Measurements from ENCODE around the gene C2.

C2 gene

DNA sequence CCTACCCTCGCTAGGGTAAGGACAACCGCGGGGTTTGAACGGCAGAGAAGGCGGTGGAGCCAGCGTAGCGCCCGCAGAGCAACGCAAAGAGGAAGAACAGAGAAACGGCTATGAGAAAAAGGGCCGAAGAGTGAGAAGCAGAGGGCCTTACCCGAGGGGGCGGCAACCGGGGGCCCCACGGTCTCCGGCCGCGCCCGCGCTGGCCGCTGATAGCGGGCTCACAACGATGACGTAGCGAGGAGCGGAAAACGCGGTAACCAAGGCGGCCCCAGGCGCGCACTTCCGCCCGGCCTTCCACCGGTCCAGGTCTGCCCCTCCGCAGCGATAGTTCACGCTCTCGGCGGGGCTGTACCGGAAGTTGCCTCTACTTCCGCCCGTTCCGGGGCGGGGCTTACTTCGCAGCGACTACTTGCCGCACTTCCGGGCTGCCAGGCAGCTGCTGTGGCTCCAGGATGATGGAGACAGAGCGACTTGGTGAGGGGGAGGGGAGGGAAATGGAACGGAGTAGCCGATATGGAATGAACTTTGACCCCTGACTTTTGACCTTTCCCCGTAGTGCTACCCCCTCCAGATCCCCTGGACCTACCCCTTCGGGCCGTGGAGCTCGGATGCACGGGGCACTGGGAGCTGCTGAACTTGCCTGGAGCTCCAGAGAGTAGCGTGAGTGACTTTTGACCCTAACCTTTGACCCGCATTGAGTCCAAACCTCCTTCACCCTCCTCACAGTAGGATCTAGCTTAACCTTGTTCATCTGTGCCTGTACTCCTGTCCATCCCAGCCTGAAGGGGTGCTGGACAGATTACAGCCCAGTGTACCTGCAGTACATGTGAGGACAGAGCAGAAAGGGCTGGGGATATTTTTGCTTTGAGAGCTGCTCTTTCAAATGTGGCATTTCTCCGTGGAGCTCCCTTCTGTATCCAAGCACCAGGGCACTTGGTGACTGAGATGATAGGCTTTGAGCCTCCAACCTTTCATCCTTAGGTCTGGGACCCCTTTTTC, 31.5 kb downstream of the C2 start, which contains the start of the genes NELFE and SKIC2:
NELFE (minus strand) TSS at position 231 of the 999 bp plus-strand sequence. CDS start 525 bp downstream, outside the sequence.
SKIC2 (plus strand) TSS at position 435 of the 999 bp plus-strand sequence; CDS start at position 453, 18 bp downstream.
- TF ChIP-seq, protein P1, sequence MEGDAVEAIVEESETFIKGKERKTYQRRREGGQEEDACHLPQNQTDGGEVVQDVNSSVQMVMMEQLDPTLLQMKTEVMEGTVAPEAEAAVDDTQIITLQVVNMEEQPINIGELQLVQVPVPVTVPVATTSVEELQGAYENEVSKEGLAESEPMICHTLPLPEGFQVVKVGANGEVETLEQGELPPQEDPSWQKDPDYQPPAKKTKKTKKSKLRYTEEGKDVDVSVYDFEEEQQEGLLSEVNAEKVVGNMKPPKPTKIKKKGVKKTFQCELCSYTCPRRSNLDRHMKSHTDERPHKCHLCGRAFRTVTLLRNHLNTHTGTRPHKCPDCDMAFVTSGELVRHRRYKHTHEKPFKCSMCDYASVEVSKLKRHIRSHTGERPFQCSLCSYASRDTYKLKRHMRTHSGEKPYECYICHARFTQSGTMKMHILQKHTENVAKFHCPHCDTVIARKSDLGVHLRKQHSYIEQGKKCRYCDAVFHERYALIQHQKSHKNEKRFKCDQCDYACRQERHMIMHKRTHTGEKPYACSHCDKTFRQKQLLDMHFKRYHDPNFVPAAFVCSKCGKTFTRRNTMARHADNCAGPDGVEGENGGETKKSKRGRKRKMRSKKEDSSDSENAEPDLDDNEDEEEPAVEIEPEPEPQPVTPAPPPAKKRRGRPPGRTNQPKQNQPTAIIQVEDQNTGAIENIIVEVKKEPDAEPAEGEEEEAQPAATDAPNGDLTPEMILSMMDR (IDR thresholded peaks at IDR 0.05; ENCODE audit: low read depth, low read length): no peak
- H3K4me3 ChIP-seq (ENCODE audit: low read depth, low read length): peak within 1 kb of the TSS; percentile 100

DNA sequence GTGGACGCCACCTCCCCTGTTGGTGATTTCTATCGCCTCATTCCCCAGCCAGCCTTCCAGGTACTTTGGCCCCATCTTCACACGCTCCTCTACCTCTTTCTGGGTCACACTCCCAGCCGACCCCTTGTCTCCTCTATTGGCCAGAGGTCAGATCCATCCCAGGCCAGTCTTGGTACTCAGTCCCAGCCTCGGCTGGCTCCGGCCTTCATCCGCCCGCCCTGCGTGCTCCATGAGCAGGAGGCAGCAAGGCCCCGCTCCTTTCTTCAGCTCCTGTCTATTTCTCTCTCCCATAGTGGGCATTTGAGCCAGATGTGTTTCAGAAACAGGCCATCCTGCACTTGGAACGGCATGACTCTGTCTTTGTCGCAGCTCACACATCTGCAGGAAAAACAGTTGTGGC, 34.1 kb downstream of the C2 start:
- TF ChIP-seq, protein P1 (IDR thresholded peaks at IDR 0.05; ENCODE audit: low read depth, low read length): no peak

DNA sequence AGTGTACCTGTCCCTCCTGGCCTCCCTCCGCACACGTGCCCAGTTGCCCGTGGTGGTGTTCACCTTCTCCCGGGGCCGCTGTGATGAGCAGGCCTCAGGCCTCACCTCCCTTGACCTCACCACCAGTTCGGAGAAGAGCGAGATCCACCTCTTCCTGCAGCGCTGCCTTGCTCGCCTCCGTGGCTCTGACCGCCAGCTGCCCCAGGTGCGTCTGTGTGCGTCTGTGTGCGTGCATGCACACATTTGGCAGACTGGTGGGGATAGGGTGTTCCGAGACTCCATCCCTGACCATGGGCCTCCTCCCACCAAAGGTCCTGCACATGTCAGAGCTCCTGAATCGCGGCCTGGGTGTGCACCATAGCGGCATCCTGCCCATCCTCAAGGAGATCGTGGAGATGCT, 36.4 kb downstream of the C2 start:
- H3K4me3 ChIP-seq (ENCODE audit: low read depth, low read length): no peak overlapping the region
- TF ChIP-seq, protein P1 (IDR thresholded peaks at IDR 0.05; ENCODE audit: low read depth, low read length): no peak

More for the DNA sequence above, 34.1 kb downstream of the C2 start:
- H3K4me3 ChIP-seq (ENCODE audit: low read depth, low read length): no peak overlapping the region

DNA sequence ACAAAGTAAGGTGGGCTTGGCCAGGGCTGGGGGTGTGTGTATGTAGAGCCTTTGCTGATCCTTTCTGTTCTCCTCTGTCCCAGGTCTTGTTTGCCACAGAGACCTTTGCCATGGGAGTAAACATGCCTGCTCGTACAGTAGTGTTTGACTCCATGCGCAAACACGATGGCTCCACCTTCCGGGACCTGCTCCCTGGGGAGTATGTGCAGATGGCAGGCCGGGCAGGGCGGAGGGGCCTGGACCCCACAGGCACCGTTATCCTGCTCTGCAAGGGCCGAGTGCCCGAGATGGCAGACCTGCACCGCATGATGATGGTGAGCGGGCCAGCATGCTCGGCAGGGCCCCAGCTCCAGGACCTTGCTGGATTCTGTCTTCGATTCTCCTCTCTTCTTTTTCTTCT, 38.2 kb downstream of the C2 start:
- TF ChIP-seq, protein P1 (IDR thresholded peaks at IDR 0.05; ENCODE audit: low read depth, low read length): no peak
- no peak overlapping the region for H3K4me3 ChIP-seq (ENCODE audit: low read depth, low read length)

DNA sequence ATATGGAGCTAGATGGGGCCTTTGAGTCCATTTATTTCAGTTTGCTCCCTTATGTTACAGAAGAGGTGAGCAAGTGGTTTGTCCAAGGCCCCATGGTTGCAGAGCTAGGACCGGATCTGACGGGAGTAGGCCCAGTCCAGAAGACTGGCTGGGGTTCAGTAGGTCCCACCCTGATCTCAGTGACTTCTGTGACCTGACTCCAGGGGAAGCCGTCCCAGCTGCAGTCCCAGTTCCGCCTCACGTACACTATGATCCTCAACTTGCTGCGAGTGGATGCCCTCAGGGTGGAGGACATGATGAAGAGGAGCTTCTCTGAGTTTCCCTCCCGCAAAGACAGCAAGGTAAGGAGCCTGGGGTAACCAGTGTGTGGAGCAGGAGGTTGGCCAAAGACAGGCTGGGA, 39.0 kb downstream of the C2 start:
- TF ChIP-seq, protein P1 (IDR thresholded peaks at IDR 0.05; ENCODE audit: low read depth, low read length): no peak
- H3K4me3 ChIP-seq (ENCODE audit: low read depth, low read length): no peak overlapping the region

DNA sequence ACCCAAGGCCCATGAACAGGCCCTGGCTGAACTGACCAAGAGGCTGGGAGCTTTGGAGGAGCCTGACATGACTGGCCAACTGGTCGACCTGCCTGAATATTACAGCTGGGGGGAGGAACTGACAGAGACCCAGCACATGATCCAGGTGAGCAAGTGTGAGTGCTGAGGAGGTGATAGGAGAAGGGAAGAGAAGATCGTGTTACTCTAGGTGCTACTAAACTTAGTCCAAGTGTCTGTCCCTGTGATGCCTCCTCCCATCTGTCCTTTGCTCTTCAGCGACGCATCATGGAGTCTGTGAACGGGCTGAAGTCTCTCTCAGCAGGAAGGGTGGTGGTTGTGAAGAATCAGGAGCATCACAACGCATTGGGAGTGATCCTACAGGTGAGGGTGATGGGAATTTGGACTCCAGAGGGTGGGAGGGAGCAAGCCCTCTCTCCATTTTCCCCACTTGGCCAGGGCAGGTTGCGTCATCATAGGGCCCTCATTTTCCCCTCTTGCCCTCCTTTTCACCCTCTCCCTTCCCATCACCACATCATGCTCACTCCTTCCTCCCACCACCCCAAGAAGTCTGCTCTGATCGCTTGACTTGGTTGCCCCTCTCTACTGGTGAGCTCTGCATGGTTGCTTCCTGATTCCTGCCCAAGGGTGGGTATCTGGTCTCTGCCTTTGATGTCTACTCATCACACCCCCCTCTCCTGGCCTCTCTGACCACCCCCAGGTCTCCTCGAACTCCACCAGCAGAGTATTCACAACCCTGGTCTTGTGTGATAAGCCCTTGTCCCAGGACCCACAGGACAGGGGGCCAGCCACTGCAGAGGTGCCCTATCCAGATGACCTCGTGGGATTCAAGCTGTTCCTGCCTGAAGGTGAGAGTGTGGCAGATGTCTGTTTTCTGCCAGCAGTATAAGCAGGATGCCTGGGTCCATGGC, 39.7 kb downstream of the C2 start:
- H3K4me3 ChIP-seq (ENCODE audit: low read depth, low read length): no peak overlapping the region
- TF ChIP-seq, protein P1 (IDR thresholded peaks at IDR 0.05; ENCODE audit: low read depth, low read length): no peak

Measured in WI38 (cell line).